ENCODE results near the gene OR2A5. TPM values are rescaled to one million over a fixed set of nuclear protein-coding genes. Genes with fewer than 3 reads are reported as not detected.

Gene OR2A5, protein sequence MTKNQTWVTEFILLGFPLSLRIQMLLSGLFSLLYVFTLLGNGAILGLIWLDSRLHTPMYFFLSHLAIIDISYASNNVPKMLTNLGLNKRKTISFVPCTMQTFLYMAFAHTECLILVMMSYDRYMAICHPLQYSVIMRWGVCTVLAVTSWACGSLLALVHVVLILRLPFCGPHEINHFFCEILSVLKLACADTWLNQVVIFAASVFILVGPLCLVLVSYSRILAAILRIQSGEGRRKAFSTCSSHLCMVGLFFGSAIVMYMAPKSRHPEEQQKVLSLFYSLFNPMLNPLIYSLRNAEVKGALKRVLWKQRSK
- not detected for total RNA-seq

GRCh38 chr7:144048648-144049047 lies at the start of gene OR2A5:
OR2A5 (plus strand) TSS chr7:144048948; CDS start chr7:144050402, 1,454 bp downstream.

GRCh38 chr7:144000020-144000419 lies 48.7 kb upstream of the OR2A5 start, which contains the start of gene OR6B1:
OR6B1 (plus strand) TSS chr7:144000320; CDS start chr7:144003997, 3,677 bp downstream.

GRCh38 chr7:144069511-144069910 lies 20.8 kb downstream of the OR2A5 start, which contains the start of gene OR2A25:
OR2A25 (plus strand) TSS chr7:144069811; CDS start chr7:144074220, 4,409 bp downstream.

DNA sequence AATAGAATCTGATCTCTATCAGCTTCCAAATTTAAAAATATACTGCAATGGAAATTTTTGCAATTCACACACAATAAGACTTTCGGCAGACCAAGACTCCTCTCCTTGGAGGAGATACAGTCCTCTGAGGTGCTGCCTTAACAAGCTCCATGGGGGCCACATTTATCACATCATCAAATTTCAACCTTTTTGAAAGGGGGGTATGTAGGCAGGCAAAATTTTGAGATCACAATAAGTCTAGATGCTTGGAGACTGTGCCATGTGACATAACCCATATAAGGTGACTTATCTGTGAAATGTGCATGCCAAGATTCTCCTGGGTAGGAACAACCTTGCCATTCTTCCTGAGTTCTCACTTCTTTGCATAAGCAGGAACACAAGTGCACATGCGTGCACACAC lies 37.2 kb downstream of the OR2A5 start, which contains the start of gene OR2A12:
Gene OR2A12 (plus strand): TSS at position 301 of the 400 bp plus-strand sequence. CDS start 8,830 bp downstream, outside the sequence.

Small RNAs within 50 kb of the gene (small RNA-seq; reads per million reads assigned to genes)
- gene OR2A41P (ENCODE audit: low replicate concordance) = not detected

Other genes starting within 250 kb of the OR2A5 start
- 66.9 TPM for gene TCAF1, start 146.8 kb upstream of the OR2A5 start, total RNA-seq
- gene OR2F2, start 113.7 kb upstream of the OR2A5 start, total RNA-seq = not detected
- gene OR2F1, start 94.1 kb upstream of the OR2A5 start, total RNA-seq = not detected
- gene OR6B1, start 48.6 kb upstream of the OR2A5 start, total RNA-seq = not detected
- not detected for gene OR2A25, start 20.9 kb downstream of the OR2A5 start, total RNA-seq
- not detected for gene OR2A12, start 37.3 kb downstream of the OR2A5 start, total RNA-seq
- not detected for gene OR2A2, start 60.6 kb downstream of the OR2A5 start, total RNA-seq
- gene OR2A14, start 74.2 kb downstream of the OR2A5 start, total RNA-seq = not detected
- 5.3 TPM for gene CTAGE4, start 134.5 kb downstream of the OR2A5 start, total RNA-seq
- gene ARHGEF35, start 146.9 kb downstream of the OR2A5 start, total RNA-seq = 7.7 TPM
- gene OR2A42, start 190.7 kb downstream of the OR2A5 start, total RNA-seq = 0.06 TPM
- gene OR2A7, start 215.8 kb downstream of the OR2A5 start, total RNA-seq = 17.2 TPM
- 1.8 TPM for gene CTAGE8, start 220.3 kb downstream of the OR2A5 start, total RNA-seq